Astrocyte of the spinal cord (primary cell): ENCODE measurements around the gene LEMD1.
A peak's percentile ranks its signal among the peaks of the same experiment; 100 is the strongest.

Source experiments
- DNase-seq: peaks from one replicate; pipeline ENCODE4 v3.0.0; 2011; ENCODE audit warnings: low read depth, low spot score
- H3K4me3 ChIP-seq: 2 replicates; pipeline ENCODE4 v1.5.1; 2011; ENCODE audit warnings: low read depth, mild to moderate bottlenecking, low read length, moderate library complexity
- in situ Hi-C: cut with HindIII; loops from 2 replicates; pipeline ENCODE4 v1.10.0; 2017; ENCODE audit warnings: low sequenced_read_pairs
- TF ChIP-seq, protein P1 (sequence below): IDR thresholded peaks from 2 replicates; pipeline ENCODE4 v1.5.1; 2012; ENCODE audit warnings: low read depth, mild to moderate bottlenecking, low read length, inconsistent platforms

Gene LEMD1

DNA sequence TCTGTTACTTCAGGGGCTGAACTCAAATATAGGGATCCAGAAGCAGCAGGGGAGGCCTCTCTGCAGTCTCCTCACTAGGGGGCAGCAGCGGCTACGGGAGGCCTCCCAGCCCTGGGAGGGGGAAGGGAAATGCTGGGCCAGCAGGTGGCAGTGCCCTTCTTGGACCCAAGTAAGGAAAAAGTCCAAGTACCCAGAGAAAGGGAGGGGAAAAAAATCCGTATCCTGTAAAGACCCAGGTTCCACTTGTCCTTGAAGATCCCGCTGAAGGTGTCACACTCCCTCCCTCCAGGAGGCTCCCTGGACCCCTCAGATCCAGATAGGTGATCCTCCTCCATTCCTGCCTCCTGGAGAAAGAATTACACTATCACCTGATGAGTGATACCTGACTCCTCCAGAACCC lies 86.2 kb downstream of the LEMD1 start:
- DNase-seq: peak; percentile 71
- TF ChIP-seq, protein P1, sequence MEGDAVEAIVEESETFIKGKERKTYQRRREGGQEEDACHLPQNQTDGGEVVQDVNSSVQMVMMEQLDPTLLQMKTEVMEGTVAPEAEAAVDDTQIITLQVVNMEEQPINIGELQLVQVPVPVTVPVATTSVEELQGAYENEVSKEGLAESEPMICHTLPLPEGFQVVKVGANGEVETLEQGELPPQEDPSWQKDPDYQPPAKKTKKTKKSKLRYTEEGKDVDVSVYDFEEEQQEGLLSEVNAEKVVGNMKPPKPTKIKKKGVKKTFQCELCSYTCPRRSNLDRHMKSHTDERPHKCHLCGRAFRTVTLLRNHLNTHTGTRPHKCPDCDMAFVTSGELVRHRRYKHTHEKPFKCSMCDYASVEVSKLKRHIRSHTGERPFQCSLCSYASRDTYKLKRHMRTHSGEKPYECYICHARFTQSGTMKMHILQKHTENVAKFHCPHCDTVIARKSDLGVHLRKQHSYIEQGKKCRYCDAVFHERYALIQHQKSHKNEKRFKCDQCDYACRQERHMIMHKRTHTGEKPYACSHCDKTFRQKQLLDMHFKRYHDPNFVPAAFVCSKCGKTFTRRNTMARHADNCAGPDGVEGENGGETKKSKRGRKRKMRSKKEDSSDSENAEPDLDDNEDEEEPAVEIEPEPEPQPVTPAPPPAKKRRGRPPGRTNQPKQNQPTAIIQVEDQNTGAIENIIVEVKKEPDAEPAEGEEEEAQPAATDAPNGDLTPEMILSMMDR: peak; percentile 98
- in situ Hi-C loops: no loop called here
- no peak overlapping the region for H3K4me3 ChIP-seq

DNA sequence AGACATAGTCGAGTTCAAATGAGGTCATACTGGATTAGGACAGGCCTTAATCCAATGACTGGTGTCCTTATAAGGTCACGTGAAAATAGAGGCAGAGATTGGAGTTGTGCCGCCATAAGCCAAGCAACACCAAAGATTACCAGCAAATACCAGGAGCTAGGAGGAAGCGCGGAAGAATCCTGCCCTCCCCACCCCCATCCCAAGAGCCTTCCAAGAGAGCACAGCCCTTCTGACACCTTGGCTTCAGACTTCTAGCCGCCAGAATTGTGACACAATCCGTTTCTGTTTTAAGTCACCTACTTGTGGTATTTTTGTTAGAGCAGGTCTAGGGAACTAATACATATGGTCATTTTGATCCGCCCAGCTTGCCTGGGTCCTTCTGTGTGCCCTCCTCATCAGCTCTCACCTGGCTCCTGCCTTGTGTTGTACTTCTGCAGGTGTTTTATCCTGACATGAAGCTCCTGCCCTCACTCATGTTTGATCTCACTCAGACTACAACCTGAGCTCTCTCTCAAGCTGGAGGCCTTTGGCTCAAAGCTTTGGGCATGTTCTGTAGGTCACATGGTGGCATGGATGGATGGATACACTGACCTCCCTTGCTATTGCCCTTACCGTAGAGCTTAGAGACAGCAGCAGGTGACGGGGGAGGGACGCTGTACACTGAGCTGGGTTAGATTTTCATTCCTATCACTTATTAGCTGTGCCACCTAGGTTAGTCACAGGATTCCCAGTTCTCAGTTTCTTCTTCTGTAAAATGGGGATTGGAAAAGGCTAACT lies 89.7 kb downstream of the LEMD1 start:
- H3K4me3 ChIP-seq: no peak overlapping the region
- TF ChIP-seq, protein P1: no peak
- in situ Hi-C loops: no loop called here
- DNase-seq: no peak
